Transverse colon (tissue), 4 donors: Measurements from ENCODE around the gene KRT2. TPM values are rescaled to one million over a fixed set of nuclear protein-coding genes. Genes with fewer than 3 reads are reported as not detected.

Source experiments
- DNase-seq: peaks from one replicate; pipeline ENCODE4 v3.0.0-alpha.2; 2019
- H3K27ac ChIP-seq, 4 donors: fragments of 200-600 bp; sonication (generic); 2 replicates each; pipeline ENCODE4 v1.5.1; 2016 to 2018; ENCODE audit warnings: inconsistent platforms in 4 of 4
- H3K27me3 ChIP-seq: fragments of 200-600 bp; sonication (generic); 2 replicates; pipeline ENCODE4 v1.5.1; 2017; ENCODE audit warnings: inconsistent platforms
- H3K36me3 ChIP-seq, 4 donors: fragments of 200-600 bp; sonication (generic); 2 replicates each; pipeline ENCODE4 v1.5.1; 2017 to 2019; ENCODE audit warnings: inconsistent platforms in 4 of 4
- H3K4me1 ChIP-seq, 4 donors: fragments of 200-600 bp; sonication (generic); 2 replicates each; pipeline ENCODE4 v1.5.1; 2017 to 2020; ENCODE audit warnings: inconsistent platforms in 4 of 4
- H3K4me3 ChIP-seq, 4 donors: fragments of 200-600 bp; sonication (generic); 1 replicate in 1 of 4; 2 replicates in 3 of 4; pipeline versions ENCODE4 v1.5.1 to v1.6.1; 2017 to 2019; ENCODE audit warnings: inconsistent platforms in 4 of 4
- H3K9me3 ChIP-seq, 2 donors: fragments of 200-600 bp; sonication (generic); 2 replicates each; pipeline ENCODE4 v1.5.1; 2017 to 2019; ENCODE audit warnings: inconsistent platforms in 2 of 2
- CTCF ChIP-seq, 5 experiments: fragments of 200-600 bp in 3 of 5; fragments of 450-650 bp in 2 of 5; sonication (generic) in 3 of 5; IDR thresholded peaks; 1 replicate in 2 of 5; 2 replicates in 3 of 5; pipeline ENCODE4 v1.5.1; 2016 to 2017; ENCODE audit warnings: antibody characterized with exemption in 5 of 5, inconsistent platforms in 3 of 5, mild to moderate bottlenecking in 2 of 5, moderate library complexity in 1 of 5
- EP300 ChIP-seq: sonication (generic); formaldehyde crosslinking; IDR thresholded peaks from one replicate; pipeline ENCODE4 v1.6.1; 2017; ENCODE audit warnings: antibody characterized with exemption, low read depth
- POLR2A ChIP-seq: fragments of 450-650 bp; IDR thresholded peaks from one replicate; pipeline ENCODE4 v1.6.1; 2016; ENCODE audit warnings: antibody characterized with exemption, mild to moderate bottlenecking, moderate library complexity
- POLR2AphosphoS5 ChIP-seq, 3 donors: sonication (generic); formaldehyde crosslinking; IDR thresholded peaks; one replicate each; pipeline ENCODE4 v1.6.1; 2016; ENCODE audit warnings: antibody characterized with exemption in 3 of 3
- WGBS, 2 donors: methylation state at CpG; one replicate each; pipeline ENCODE4 v1.1.5; 2018; ENCODE audit warnings: low coverage in 1 of 2; 5-methylcytosine and 5-hydroxymethylcytosine counted together
- in situ Hi-C, 4 donors: fragments of 200-750 bp; cut with MboI; loops; one replicate each; pipeline versions ENCODE4 v1.15.0 to v1.15.1; 2017; ENCODE audit warnings: low sequenced_read_pairs in 3 of 4, low pct_ligation_motif_present in 1 of 4, low pct_unique_long_range_greater_than_20kb in 1 of 4
- intact Hi-C: fragments of 100-400 bp; cut with DNase I; formaldehyde crosslinking; loops from one replicate; pipeline ENCODE4 v1.15.1; 2023; ENCODE audit warnings: low total_unique reads
- total RNA-seq, 4 donors: library from RNA; depleted of rRNA; stranded (reverse); fragments of >200 nt; gene quantifications; one replicate each; pipeline ENCODE4 v1.1.0, GENCODE V29; 2016

KRT2 gene
- total RNA-seq, 4 donors from 2014 or later = not detected

GRCh38 chr12:52628111-52628507 lies 23.9 kb downstream of the KRT2 start:
- DNase-seq = no peak
- no peak overlapping the region for H3K27ac ChIP-seq
- TF ChIP-seq POLR2A (no peak), CTCF (IDR thresholded peaks at IDR 0.05) (no peak), EP300 (no peak), POLR2AphosphoS5 (IDR thresholded peaks at IDR 0.05) (no peak)
- no peak overlapping the region for H3K4me3 ChIP-seq
- H3K27me3 ChIP-seq = no peaks in the 10 kb centered on the region
- no peaks in the 10 kb centered on the region for H3K4me1 ChIP-seq
- in situ Hi-C loops = no loop called here
- WGBS, 2 donors = 75% methylated on average over 4 of the region's 4 CpGs; no CpG with 5 or more reads in 1 of the 2 donors
- intact Hi-C loops = no loop called here
- H3K9me3 ChIP-seq = no peaks in the 10 kb centered on the region
- H3K36me3 ChIP-seq = no peaks in the 10 kb centered on the region

- H3K4me1 ChIP-seq = no peaks in the 10 kb centered on the region
- TF ChIP-seq EP300 = no peak
- no peak overlapping the region for H3K4me3 ChIP-seq
- in situ Hi-C loops (no loop called here), intact Hi-C loops (no loop called here)
- DNase-seq = no peak
- no peak overlapping the region for H3K27ac ChIP-seq
- H3K9me3 ChIP-seq = no peaks in the 10 kb centered on the region
- no peaks in the 10 kb centered on the region for H3K27me3 ChIP-seq
- WGBS, 2 donors = 69% methylated on average over 2 of the region's 2 CpGs; no CpG with 5 or more reads in 1 of the 2 donors
- H3K36me3 ChIP-seq = no peaks in the 10 kb centered on the region
Measured at GRCh38 chr12:52627395-52628110, 24.5 kb downstream of the KRT2 start.

- in situ Hi-C loops (no loop called here), intact Hi-C loops (no loop called here)
- no peaks in the 10 kb centered on the region for H3K36me3 ChIP-seq
- H3K9me3 ChIP-seq = no peaks in the 10 kb centered on the region
- no peak overlapping the region for H3K4me3 ChIP-seq
- no peaks in the 10 kb centered on the region for H3K27me3 ChIP-seq
- no peak overlapping the region for H3K27ac ChIP-seq
- no peaks in the 10 kb centered on the region for H3K4me1 ChIP-seq
- TF ChIP-seq POLR2A (no peak), POLR2AphosphoS5 (IDR thresholded peaks at IDR 0.05) (no peak), CTCF (IDR thresholded peaks at IDR 0.05) (no peak), EP300 (no peak)
- DNase-seq = no peak
- 56 to 77% methylated on average over 2 to 5 of the region's 5 CpGs for WGBS, 2 donors
Measured at GRCh38 chr12:52622349-52622748, 29.7 kb downstream of the KRT2 start.

- Histone ChIP-seq H3K4me3 (no peak overlapping the region), H3K9me3 (no peaks in the 10 kb centered on the region), H3K4me1 (no peaks in the 10 kb centered on the region), H3K27ac (no peak overlapping the region), H3K27me3 (no peaks in the 10 kb centered on the region), H3K36me3 (no peaks in the 10 kb centered on the region)
- WGBS, 2 donors = 59 to 67% methylated on average over 2 of the region's 2 CpGs
- intact Hi-C loops = no loop called here
- TF ChIP-seq CTCF (IDR thresholded peaks at IDR 0.05) (no peak), POLR2AphosphoS5 (IDR thresholded peaks at IDR 0.05) (no peak), POLR2A (no peak), EP300 (no peak)
- in situ Hi-C loops = no loop called here
- no peak for DNase-seq
Measured at GRCh38 chr12:52618866-52619265, 33.1 kb downstream of the KRT2 start.

GRCh38 chr12:52618216-52618615 lies 33.8 kb downstream of the KRT2 start, which contains the start of gene KRT73:
TSS of gene KRT73 (minus strand) at chr12:52618559. CDS start at chr12:52618524, 35 bp downstream.
- Histone ChIP-seq H3K4me3 (no peak within 1 kb of the TSS), H3K36me3 (no peaks in the 10 kb centered on the region), H3K27me3 (no peaks in the 10 kb centered on the region), H3K9me3 (no peaks in the 10 kb centered on the region), H3K27ac (no peak within 1 kb of the TSS), H3K4me1 (no peaks in the 10 kb centered on the region)
- TF ChIP-seq POLR2AphosphoS5 (IDR thresholded peaks at IDR 0.05) (no peak), CTCF (IDR thresholded peaks at IDR 0.05) (no peak), EP300 (no peak)
- 85% methylated on average over 12 of the region's 14 CpGs; no CpG with 5 or more reads in 1 of the 2 donors for WGBS, 2 donors
- intact Hi-C loops (no loop called here), in situ Hi-C loops (no loop called here)
- no peak for DNase-seq
